Progenitor cell of endocrine pancreas (in vitro differentiated cells): ENCODE results near the gene SEMA4A. TPM values are rescaled to one million over a fixed set of nuclear protein-coding genes. Genes with fewer than 3 reads are reported as not detected.
A peak's percentile ranks its signal among the peaks of the same experiment; 100 is the strongest.

Source experiments
- DNase-seq: peaks from one replicate; pipeline ENCODE4 v3.0.0; 2021; ENCODE audit warnings: low spot score; ENCODE audit not compliant: unreplicated experiment
- H3K27ac Mint-ChIP-seq: 2 replicates; pipeline ENCODE4 v1.8.0; 2021; ENCODE audit warnings: mild to moderate bottlenecking, moderate library complexity, mixed read lengths
- H3K27me3 Mint-ChIP-seq: 2 replicates; pipeline ENCODE4 v1.8.0; 2021; ENCODE audit warnings: mixed read lengths
- H3K36me3 Mint-ChIP-seq: 2 replicates; pipeline ENCODE4 v1.8.0; 2022; ENCODE audit warnings: mixed read lengths; ENCODE audit not compliant: insufficient read depth
- H3K4me1 Mint-ChIP-seq: 2 replicates; pipeline ENCODE4 v1.8.0; 2021; ENCODE audit warnings: low read depth, mixed read lengths
- H3K4me3 Mint-ChIP-seq: 2 replicates; pipeline ENCODE4 v1.8.0; 2021; ENCODE audit warnings: low read depth, mild to moderate bottlenecking, moderate library complexity, mixed read lengths
- H3K9me3 Mint-ChIP-seq: 2 replicates; pipeline ENCODE4 v1.8.0; 2021; ENCODE audit warnings: low read depth, mixed read lengths
- CTCF ChIP-seq: fragments of 200-600 bp; sonication (generic); IDR thresholded peaks from one replicate; pipeline ENCODE4 v1.5.0; 2021; ENCODE audit warnings: antibody characterized with exemption, mild to moderate bottlenecking; ENCODE audit not compliant: unreplicated experiment
- total RNA-seq: library from RNA; stranded (reverse); gene quantifications from 2 replicates; pipeline ENCODE4 v1.2.1, GENCODE V29; 2021

Gene SEMA4A
- total RNA-seq, 1 donor from 2014 or later = 2.1 TPM

- H3K9me3 Mint-ChIP-seq = no peaks in the 10 kb centered on the region
- H3K27me3 Mint-ChIP-seq = no peaks in the 10 kb centered on the region
- H3K36me3 Mint-ChIP-seq = peaks cover 27% of the 10 kb centered on the region
- DNase-seq = no peak
- no peak overlapping the region for H3K4me3 Mint-ChIP-seq
- peak overlapping the region; percentile 0 for H3K27ac Mint-ChIP-seq
- TF ChIP-seq CTCF = no peak
- H3K4me1 Mint-ChIP-seq = peaks cover 3% of the 10 kb centered on the region
Observed at GRCh38 chr1:156225677-156226014, 72.3 kb downstream of the SEMA4A start.

- no peaks in the 10 kb centered on the region for H3K9me3 Mint-ChIP-seq
- peaks cover 3% of the 10 kb centered on the region for H3K4me1 Mint-ChIP-seq
- no peak for DNase-seq
- H3K36me3 Mint-ChIP-seq = peaks cover 26% of the 10 kb centered on the region
- no peak overlapping the region for H3K4me3 Mint-ChIP-seq
- no peak overlapping the region for H3K27ac Mint-ChIP-seq
- H3K27me3 Mint-ChIP-seq = no peaks in the 10 kb centered on the region
- TF ChIP-seq CTCF = no peak
Observed at GRCh38 chr1:156226116-156226538, 72.7 kb downstream of the SEMA4A start.

GRCh38 chr1:156226782-156227181, 73.4 kb downstream of the SEMA4A start:
- Mint-ChIP-seq H3K27ac (no peak overlapping the region), H3K27me3 (no peaks in the 10 kb centered on the region), H3K4me3 (no peak overlapping the region), H3K9me3 (no peaks in the 10 kb centered on the region), H3K36me3 (peaks cover 22% of the 10 kb centered on the region), H3K4me1 (peaks cover 3% of the 10 kb centered on the region)
- DNase-seq = no peak
- no peak for TF ChIP-seq CTCF

Other genes with a start within 250 kb of the SEMA4A start
- gene RIT1, start 242.2 kb upstream of the SEMA4A start, total RNA-seq = 28.3 and 30.1 TPM in 2 replicates
- gene KHDC4, start 219.2 kb upstream of the SEMA4A start, total RNA-seq = 67.6 and 71.2 TPM in 2 replicates
- gene RXFP4, start 211.9 kb upstream of the SEMA4A start, total RNA-seq = not detected in 2 replicates
- 103 and 111 TPM in 2 replicates for gene ARHGEF2, start 175.0 kb upstream of the SEMA4A start, total RNA-seq
- 299 and 301 TPM in 2 replicates for gene SSR2, start 132.6 kb upstream of the SEMA4A start, total RNA-seq
- 94.2 and 97.8 TPM in 2 replicates for gene UBQLN4, start 99.8 kb upstream of the SEMA4A start, total RNA-seq
- 61.0 and 63.0 TPM in 2 replicates for gene LAMTOR2, start 98.8 kb upstream of the SEMA4A start, total RNA-seq
- gene RAB25, start 92.4 kb upstream of the SEMA4A start, total RNA-seq = 93.8 and 99.1 TPM in 2 replicates
- gene MEX3A, start 71.1 kb upstream of the SEMA4A start, total RNA-seq = 112 and 113 TPM in 2 replicates
- gene LMNA, start 38.9 kb upstream of the SEMA4A start, total RNA-seq = 83.5 and 92.7 TPM in 2 replicates
- 14.3 and 20.4 TPM in 2 replicates for gene SLC25A44, start 40.5 kb downstream of the SEMA4A start, total RNA-seq
- 77.7 and 80.9 TPM in 2 replicates for gene PMF1, start 59.4 kb downstream of the SEMA4A start, total RNA-seq
- gene BGLAP, start 88.6 kb downstream of the SEMA4A start, total RNA-seq = 4.8 and 5.8 TPM in 2 replicates
- 21.5 and 22.3 TPM in 2 replicates for gene PAQR6, start 94.5 kb downstream of the SEMA4A start, total RNA-seq
- gene SMG5, start 129.2 kb downstream of the SEMA4A start, total RNA-seq = 114 TPM in 2 replicates
- gene TMEM79, start 130.7 kb downstream of the SEMA4A start, total RNA-seq = 5.1 and 5.9 TPM in 2 replicates
- gene GLMP, start 142.1 kb downstream of the SEMA4A start, total RNA-seq = 57.1 and 59.3 TPM in 2 replicates
- gene VHLL, start 145.7 kb downstream of the SEMA4A start, total RNA-seq = 0.46 TPM in 1 of 2 replicates, not detected in the other
- 260 and 270 TPM in 2 replicates for gene CCT3, start 184.7 kb downstream of the SEMA4A start, total RNA-seq
- gene TSACC, start 184.9 kb downstream of the SEMA4A start, total RNA-seq = 0.65 and 0.95 TPM in 2 replicates
- gene RHBG, start 215.6 kb downstream of the SEMA4A start, total RNA-seq = 0.36 and 0.71 TPM in 2 replicates